ENCODE data around the gene CRABP2. TPM values are rescaled to one million over a fixed set of nuclear protein-coding genes. Genes with fewer than 3 reads are reported as not detected.

The CRABP2 gene
- total RNA-seq, 3 donors from 2014 or later, result 4.2 to 61.6 (median 28.2) TPM

GRCh38 chr1:156750711-156751450, 45.5 kb upstream of the CRABP2 start:
- peaks cover 8 to 34% of the 10 kb centered on the region in 2 donors for H3K4me1 ChIP-seq
- peak; percentile 55 to 67 for DNase-seq (ENCODE audit: low spot score in 2 of 2)
- peak overlapping the region; percentile 87 to 98 (median 95) for H3K4me3 ChIP-seq
- H3K27ac ChIP-seq, result peak overlapping the region; percentile 100
- TF ChIP-seq, protein P1, sequence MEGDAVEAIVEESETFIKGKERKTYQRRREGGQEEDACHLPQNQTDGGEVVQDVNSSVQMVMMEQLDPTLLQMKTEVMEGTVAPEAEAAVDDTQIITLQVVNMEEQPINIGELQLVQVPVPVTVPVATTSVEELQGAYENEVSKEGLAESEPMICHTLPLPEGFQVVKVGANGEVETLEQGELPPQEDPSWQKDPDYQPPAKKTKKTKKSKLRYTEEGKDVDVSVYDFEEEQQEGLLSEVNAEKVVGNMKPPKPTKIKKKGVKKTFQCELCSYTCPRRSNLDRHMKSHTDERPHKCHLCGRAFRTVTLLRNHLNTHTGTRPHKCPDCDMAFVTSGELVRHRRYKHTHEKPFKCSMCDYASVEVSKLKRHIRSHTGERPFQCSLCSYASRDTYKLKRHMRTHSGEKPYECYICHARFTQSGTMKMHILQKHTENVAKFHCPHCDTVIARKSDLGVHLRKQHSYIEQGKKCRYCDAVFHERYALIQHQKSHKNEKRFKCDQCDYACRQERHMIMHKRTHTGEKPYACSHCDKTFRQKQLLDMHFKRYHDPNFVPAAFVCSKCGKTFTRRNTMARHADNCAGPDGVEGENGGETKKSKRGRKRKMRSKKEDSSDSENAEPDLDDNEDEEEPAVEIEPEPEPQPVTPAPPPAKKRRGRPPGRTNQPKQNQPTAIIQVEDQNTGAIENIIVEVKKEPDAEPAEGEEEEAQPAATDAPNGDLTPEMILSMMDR (IDR thresholded peaks at IDR 0.05), result peak in 1 of 3 donors; percentile 25
- TF ChIP-seq POLR2AphosphoS5 (IDR thresholded peaks at IDR 0.05) (peak in 1 of 3 donors; percentile 73), POLR2A (IDR thresholded peaks at IDR 0.05) (peak; percentile 9)
- no peaks in the 10 kb centered on the region for H3K27me3 ChIP-seq
- intact Hi-C loops (cut with DNase I; ENCODE audit: low total_unique reads), result no loop called here
- no peaks in the 10 kb centered on the region for H3K36me3 ChIP-seq
- no peaks in the 10 kb centered on the region for H3K9me3 ChIP-seq

DNA sequence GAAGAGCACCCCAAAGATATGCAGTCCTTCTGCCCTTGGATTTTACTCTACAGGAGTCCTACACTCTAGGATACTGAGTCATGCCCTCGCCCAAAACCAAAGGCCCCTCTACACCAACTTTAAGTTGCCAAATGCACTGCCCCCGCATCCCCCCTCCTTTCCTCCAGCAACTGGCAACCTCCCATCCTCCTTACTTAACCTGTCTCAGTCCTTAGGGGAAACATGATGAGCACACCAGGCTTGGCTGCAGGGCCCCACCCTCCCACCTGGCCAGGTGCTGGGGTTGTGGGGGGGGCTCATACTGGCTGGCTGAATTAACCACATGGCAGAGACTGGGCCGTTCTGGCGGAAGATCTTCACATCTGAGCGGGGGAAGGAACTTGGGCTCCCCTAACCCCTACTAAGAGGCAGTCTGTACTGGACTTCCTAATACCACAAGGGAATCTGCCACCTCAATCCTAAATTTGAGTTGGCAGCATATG, 44.8 kb upstream of the CRABP2 start:
- Histone ChIP-seq H3K27ac (peak overlapping the region; percentile 100), H3K27me3 (no peaks in the 10 kb centered on the region), H3K36me3 (no peaks in the 10 kb centered on the region), H3K9me3 (no peaks in the 10 kb centered on the region), H3K4me1 (peaks cover 8 to 38% of the 10 kb centered on the region in 2 donors), H3K4me3 (peak overlapping the region; percentile 87 to 98 (median 95))
- DNase-seq (ENCODE audit: low spot score in 2 of 2), result peak; percentile 69 to 76
- intact Hi-C loops (cut with DNase I; ENCODE audit: low total_unique reads), result no loop called here
- TF ChIP-seq POLR2AphosphoS5 (IDR thresholded peaks at IDR 0.05) (peak; percentile 11 to 68 (median 14)), POLR2A (IDR thresholded peaks at IDR 0.05) (no peak)

DNA sequence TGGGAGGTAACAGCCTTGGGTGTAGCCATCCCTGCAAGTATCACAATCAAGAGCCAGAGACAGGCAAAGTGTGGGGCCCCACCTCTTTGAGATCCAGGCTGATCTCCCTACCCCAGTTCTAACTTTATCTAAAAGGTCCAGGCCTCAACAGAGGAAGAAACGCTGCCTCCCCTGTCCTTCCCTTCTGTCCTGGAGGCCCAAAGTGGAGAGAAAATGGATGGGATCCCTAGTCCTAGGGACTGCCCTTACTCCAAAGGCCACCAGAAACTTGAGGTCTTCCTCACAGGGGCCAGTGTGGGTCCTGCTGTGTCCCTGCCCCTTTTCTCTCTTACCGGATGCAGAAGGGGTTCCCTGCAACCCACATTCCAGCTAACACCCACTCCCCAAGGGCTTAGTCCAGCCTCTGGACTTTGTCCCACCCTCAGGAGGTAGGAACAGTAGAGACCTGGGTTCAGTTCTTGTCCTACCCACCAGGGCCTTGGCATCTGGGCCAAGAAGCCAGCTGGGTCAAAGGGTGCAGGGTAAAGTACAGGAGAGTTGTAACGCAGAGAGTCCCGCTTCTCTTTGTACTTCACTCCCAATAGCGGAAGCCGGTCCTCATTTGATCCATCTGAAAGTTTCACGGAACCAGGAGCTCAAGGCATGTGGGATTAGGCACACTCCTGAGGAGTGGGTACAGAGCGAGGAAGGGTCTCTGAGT, 44.2 kb upstream of the CRABP2 start:
- H3K27me3 ChIP-seq, result no peaks in the 10 kb centered on the region
- DNase-seq (ENCODE audit: low spot score in 2 of 2), result no peak
- H3K4me1 ChIP-seq, result peaks cover 8 to 38% of the 10 kb centered on the region in 2 donors
- H3K4me3 ChIP-seq, result peak overlapping the region; percentile 87 to 98 (median 95)
- H3K27ac ChIP-seq, result peak overlapping the region; percentile 100
- H3K9me3 ChIP-seq, result no peaks in the 10 kb centered on the region
- intact Hi-C loops (cut with DNase I; ENCODE audit: low total_unique reads), result no loop called here
- TF ChIP-seq POLR2A (IDR thresholded peaks at IDR 0.05) (no peak), POLR2AphosphoS5 (IDR thresholded peaks at IDR 0.05) (no peak)
- TF ChIP-seq, protein P1 (IDR thresholded peaks at IDR 0.05), result no peak
- no peaks in the 10 kb centered on the region for H3K36me3 ChIP-seq

GRCh38 chr1:156748670-156749418, 43.5 kb upstream of the CRABP2 start:
- Histone ChIP-seq H3K36me3 (no peaks in the 10 kb centered on the region), H3K4me3 (peak overlapping the region; percentile 87 to 98 (median 95)), H3K27ac (peak overlapping the region; percentile 100), H3K4me1 (peaks cover 8 to 38% of the 10 kb centered on the region in 2 donors), H3K27me3 (no peaks in the 10 kb centered on the region), H3K9me3 (no peaks in the 10 kb centered on the region)
- intact Hi-C loops (cut with DNase I; ENCODE audit: low total_unique reads), result no loop called here
- TF ChIP-seq POLR2AphosphoS5 (IDR thresholded peaks at IDR 0.05) (peak; percentile 1 to 66 (median 59)), POLR2A (IDR thresholded peaks at IDR 0.05) (peak; percentile 40)
- TF ChIP-seq, protein P1 (IDR thresholded peaks at IDR 0.05), result peak in 2 of 3 donors; percentile 26 to 32
- peak in 1 of 2 donors; percentile 48 for DNase-seq (ENCODE audit: low spot score in 2 of 2)
